HL-60/S4 treated with retinoic acid at 250 ng/mL for 4 days and 3 days (cell line): ENCODE results near the gene PLEKHG7.

ENCODE experiments used
- in situ Hi-C: fragments of 300-500 bp; cut with MboI; formaldehyde crosslinking; loops from 2 replicates; pipeline ENCODE4 v1.7.0; 2022; ENCODE audit warnings: low sequenced_read_pairs

PLEKHG7 gene

DNA sequence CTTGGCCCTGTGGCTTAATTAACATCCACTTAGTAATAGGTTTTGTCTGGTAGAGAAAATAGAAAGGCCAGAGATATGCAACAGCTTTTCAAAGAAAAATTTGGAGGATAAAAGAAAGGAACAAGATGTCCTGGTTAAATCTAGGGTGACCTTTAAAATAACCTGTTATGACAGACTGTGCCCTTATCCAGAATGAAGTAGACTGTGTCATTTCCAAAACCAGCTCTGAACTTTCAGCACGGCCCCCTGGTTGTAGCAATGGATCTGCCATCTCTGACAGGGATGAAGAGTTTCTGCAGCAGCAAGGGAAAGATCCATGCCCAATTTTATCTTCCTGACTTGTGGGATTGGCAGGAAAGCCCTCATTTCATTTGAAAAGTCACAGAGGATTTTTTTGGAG, 5.1 kb downstream of the PLEKHG7 start:
- in situ Hi-C loops = no loop called here

DNA sequence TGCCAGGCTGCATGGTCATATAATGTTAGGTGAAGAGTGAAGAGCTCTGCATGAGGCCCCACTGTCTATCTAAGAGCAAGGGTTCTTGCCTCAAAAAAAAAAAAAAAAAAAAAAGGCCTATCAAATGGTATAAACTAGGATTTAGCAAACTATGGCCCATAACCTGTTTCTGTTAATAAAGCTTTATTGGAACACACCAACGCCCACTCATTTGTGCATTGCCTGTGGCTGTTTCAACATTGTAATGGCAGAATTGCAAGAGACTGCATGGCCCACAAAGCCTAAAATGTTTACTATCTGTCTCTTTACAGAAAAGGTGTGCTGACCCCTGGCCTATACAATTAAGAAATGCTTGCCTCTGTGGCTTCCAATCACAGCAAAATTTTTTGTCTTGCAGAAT, 12.8 kb downstream of the PLEKHG7 start:
- in situ Hi-C loops = no loop called here

DNA sequence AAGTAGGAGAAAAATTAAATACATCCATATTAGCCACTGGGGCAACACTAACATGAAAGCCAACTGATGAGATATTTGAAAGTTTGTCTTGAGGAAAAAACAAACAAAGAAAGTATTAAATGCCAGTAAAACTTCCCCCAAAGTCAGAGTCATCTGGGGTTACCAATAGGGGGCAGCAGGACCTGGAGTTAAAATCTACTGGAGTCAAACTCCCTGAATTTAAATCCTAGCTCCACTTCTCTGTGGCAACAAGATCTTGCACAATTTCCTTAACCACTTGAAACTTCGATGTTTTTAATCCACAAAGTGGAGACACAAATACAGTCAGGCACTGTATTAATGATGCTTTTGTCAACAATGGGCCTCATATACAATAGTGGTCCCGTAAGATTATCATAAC, 14.4 kb downstream of the PLEKHG7 start:
- in situ Hi-C loops = no loop called here

DNA sequence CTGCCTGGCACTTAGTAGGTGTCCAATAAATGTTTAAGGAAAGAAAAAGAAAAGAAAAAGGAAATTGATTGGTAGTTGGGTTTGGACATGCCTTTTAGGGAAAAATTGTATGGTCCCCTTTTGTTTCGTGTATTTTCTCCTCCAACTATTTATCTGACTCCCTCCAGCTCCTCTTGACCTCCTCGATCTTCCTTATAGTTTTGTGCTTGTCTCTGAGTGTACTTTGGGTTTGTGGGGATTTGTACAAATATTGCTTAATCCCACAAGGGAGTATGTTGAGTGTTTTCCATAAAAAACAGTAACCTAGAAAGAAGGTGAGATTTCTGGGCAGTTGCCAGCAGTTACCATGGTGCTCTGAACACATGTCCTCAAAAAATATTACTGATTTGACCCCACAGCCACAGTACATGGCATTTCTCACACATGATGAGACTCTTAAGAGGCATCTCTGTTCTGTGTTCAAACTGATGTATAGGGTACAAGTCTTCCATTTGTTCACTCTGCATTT, 15.7 kb downstream of the PLEKHG7 start:
- in situ Hi-C loops = no loop called here

DNA sequence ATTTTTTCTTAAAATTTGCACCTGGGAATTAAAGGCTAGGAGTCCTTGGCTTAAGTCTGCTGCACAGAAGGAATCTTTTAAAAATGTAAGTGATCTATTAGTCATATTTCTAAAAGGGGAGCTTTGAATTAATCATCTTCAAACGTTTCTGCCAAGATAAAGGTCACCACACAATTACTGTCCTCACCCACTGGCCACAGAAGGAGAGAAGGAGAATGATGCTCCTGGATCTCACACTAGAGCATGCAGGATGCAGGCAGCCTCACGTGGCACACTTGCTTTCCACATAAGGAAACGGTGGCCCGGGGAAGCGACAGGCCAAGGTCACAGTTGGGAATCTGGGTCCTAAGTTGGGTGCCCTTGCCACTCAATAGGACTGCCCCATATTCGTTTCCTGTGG, 16.9 kb downstream of the PLEKHG7 start:
- in situ Hi-C loops = no loop called here

DNA sequence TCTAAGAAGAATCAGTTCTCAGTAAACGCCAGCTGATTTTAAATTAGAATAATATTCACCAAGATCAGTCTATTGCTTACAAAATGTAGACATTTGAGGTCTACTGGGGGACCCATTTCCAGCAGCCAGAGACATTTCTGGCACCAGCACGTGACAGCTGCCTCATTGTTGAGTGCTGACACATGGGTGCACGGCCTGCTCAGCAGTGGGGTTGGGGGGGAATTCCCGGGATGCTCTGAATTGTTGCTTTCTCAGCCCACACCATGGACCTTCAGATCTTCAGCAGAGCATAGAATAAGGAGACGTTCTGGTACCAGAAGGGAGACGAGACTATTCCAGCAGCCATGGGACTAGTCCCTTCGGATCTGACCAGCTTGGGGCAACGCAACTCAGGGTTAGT, 18.3 kb downstream of the PLEKHG7 start:
- in situ Hi-C loops = no loop called here

DNA sequence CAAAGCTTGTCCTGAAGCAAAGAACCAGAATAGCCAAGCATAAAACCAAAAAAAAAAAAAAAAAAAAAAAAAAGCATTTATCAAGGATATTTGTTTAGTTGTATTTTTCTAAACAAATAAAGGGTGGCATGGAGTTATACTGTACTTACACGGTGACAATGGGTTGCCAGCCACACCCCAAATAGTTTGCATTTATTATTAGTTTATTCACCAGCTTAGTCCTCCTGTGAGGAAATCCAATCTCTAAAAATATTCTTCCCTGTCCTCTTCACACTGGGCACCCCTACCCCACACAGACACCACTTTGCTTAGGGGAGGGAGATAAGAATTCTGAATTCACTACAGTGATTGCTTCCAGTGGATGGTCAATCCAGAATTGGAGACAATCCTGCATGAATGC, 18.9 kb downstream of the PLEKHG7 start:
- in situ Hi-C loops = no loop called here

DNA sequence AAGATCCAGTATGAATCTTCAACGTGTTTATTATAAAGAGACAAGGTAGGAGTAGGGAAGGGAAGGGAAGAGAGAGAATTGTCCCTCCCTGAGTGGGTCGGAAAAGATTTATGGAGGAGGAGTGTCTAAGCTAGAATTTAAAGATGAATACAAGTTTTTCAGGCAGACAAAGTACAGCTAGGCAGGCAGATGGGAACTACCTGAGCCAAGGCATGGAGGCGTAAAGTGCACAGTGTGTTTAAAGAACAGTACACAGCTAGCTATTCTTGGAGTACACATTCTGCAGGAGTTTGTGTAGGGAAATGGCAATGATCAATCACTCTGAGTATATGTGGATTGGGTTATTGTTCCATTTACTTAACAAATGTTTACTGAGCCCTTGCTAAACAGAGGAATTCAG, 20.1 kb downstream of the PLEKHG7 start:
- in situ Hi-C loops = no loop called here

DNA sequence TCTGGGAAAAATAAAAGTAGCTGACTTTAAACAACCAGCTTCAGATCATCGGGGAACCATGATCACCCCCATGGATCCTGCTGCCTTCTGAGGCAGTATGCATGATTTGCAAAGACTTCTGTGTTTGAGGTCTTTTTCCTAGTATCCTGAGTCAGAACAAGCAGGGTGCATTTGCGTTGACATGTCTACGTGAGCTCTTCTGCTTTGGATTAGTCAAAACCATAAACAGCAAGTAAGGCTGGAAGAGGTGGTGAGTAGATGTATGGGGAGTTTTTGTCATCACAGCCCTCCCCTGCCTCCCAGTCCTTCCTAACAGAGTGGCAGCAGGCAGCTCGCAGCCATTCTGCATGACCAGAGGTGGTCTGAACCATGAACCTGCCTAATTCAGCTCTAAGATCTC, 24.1 kb downstream of the PLEKHG7 start:
- in situ Hi-C loops = no loop called here

DNA sequence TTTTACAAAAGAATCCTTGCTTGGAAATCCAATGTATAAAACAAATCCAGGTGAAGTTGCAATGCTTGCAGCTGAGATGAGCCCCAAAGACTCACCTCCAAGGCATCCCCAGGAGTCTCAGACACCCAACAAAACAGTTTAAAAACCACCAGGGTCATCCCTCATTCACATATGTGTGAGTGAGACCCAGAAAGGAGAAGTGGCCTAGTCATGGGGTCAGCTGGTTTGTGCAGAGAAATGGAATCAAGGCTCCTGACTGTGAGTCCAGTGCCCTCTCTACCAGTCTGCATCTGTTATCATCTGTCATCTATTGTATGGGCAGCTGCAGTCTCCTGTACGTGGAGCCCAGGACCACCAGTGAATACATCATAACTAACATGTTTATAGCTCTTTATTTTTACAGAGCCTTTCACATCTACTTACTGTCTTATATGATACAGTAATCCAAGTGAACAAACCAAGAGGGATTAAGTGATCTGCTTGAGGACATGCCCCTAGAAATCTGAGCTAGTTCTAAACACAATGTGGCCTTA, 27.1 kb downstream of the PLEKHG7 start:
- in situ Hi-C loops = no loop called here

DNA sequence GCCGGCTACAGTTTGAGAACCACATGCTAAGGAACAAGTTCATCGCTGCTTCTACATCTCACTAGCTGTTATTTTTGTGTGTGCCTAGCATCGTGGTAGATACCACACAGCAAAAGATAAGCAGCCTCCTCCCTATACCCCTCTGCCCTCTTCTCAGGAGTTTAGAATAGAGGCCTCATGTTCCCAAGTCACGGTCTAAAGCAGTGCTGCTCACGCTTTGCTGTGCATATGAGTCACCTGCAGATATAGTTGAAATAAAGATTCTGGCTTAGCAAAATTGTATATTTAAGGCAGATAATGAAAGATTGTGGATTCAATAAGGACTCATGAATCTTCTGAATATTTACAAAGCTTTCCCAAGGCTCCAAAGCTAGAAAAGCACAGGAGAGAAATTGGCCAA, 28.0 kb downstream of the PLEKHG7 start:
- in situ Hi-C loops = no loop called here

DNA sequence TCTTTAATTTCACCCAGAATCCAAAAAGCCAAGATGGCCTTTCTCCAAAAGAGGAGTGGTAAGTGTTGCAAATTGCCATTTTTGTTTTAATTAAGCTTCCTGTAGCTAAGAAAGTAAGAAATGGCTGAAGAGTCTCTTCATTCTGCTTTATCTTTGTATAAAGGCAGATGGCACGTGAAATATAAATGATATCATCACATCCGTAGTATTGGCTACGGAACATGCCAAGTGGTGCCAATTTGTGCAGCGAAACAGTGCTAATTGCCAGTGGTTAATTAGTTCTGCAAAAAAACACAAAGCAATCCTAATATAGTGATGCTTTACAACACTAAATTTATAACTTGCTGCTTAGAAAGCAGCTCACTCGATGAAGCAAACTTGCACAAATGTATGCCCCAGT, 29.4 kb downstream of the PLEKHG7 start:
- in situ Hi-C loops = no loop called here

DNA sequence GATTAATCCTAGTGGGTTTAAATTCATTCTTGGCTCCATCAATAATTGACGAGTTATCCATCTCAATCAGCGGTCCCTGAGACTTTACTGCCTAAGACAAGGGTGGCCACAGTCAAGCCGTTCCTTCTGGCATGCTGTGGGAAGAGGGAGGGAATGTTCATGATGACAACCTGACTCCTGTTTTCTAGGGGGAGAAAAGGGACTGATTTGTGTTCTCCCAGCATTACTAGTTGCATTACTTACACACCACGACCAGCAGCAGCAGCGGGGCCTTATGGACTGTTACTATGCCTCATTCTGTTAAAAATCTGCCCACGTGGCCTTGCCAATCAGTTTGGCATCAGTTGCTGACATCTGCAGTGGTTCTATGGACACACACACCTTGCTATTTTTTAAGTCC, 29.9 kb downstream of the PLEKHG7 start:
- in situ Hi-C loops = no loop called here

DNA sequence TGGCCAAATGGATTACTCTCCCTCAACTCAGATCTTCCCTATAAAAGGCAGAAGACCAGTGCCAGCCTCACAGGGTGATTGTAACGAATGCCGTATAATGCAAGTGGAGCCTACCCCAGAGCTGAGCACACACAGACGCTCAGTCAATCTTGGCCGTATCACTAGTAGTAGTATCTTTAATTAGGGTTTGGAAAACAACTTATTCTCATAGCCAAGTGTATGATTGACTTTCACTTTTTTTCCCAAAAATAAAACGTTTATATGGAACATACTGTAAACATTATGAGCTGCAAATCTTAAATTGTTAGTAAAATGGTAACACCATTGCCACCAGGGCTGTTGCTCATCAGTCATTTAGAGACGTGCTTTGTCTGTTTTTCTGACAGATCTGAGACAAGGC, 30.4 kb downstream of the PLEKHG7 start:
- in situ Hi-C loops = no loop called here

DNA sequence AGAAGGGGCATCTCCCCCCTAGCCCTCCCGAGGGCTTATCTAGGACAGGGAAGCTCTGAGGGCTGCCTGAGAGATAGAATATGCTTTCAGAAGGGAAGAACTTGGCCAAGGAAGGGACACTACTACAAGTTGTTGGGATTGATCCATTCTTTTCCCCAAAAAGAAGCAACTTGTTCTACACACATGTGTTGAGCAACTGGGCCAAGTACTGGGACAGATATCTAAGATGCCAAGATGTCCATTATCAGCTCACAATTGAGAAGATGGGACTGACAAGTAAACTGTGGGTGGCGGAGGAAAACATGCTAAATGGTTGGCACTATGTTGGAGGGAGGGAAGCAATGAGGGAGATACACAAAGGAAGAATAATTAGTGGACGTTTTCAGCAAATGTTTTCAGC, 30.9 kb downstream of the PLEKHG7 start:
- in situ Hi-C loops = no loop called here

DNA sequence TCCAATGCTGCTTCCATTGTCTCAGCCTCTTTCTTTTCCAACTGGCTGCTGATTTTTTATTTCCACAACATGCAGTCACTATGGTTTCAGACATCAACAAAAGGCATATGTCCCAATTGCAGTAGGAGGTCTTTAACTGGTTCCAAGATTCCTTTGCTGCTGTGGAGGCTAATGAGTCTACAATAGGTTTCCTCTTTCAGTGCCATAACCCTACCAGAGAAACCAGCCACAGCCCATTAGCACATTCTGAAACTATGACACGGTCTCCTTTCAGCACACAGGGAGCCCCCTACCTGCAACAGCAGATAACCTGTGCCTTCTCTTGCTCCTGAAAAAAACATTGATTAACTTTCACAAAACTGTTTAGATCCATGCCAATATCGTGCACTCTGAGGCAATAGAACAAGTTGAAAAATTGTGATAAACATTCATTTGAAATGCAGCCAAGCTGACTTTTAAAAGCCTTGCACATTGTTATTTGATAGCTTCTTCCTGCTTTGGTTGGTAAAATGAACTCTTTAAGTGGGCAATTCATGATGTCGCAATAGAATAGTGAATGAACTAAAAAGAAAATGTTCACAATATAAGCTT, 32.4 kb downstream of the PLEKHG7 start:
- in situ Hi-C loops = no loop called here

DNA sequence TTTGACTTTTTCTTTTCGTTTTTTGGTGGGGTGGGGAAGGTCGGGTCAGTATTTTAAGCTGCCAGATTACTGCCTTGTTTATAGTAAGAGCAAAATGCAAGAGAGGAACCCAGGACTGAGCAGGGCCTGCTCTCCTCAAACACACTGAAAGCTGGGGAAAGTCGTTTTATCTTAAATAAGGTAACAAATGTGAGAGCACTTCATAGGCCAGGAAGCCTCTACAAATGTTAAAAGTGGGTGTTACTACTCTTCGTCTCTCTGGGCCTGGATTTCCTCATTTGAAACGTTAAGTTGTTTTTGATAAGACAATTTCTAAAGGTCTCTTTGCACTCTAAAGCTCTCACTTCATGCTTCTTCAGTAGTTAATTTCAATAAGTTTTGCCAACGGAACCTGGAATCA, 33.8 kb downstream of the PLEKHG7 start:
- in situ Hi-C loops = no loop called here

DNA sequence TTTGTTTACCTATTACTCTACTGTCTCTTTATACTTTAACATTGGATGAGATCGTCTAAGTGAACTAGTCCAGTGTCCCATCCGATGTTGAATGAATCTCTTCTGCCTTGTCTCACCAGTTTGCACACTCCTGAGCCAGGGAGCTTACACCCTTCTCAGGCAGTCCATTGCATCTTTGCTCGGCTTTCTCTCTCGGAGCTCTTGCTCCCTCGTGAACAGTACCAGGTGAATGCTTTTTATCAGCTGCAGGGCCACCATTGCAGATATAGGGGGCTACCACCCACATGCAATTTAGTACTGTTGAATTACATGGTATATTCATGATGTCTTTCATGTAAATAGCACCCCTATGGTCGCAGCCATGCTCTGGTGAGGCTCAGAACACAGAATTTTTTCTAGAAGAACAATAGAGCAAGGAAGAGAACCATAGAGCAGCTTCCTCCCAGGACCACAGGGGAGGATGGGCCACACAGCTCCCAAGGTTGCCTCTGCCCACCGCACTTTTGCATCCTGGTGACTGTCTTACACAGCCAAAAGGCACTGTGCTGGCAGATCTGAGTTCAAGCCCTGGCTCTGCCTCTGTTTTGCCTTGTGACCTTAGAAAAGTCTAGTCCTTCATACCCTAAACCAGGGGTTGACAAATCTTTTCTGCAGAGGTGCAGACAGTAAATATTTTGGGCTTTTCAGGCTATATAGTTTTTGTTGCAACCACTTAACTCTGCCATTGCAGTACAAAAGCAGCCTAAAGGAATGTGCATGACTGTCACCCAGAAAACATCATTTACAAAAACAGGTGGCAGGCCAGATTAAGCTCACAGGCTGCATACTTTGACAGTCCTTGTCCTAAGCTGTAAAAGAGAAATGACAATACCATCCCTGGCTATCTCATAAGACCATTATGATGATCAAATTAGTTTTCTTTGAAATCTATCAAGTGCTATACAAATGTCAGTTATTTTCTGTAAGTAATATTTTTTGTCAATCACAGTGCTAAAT, 35.4 kb downstream of the PLEKHG7 start:
- in situ Hi-C loops = no loop called here

DNA sequence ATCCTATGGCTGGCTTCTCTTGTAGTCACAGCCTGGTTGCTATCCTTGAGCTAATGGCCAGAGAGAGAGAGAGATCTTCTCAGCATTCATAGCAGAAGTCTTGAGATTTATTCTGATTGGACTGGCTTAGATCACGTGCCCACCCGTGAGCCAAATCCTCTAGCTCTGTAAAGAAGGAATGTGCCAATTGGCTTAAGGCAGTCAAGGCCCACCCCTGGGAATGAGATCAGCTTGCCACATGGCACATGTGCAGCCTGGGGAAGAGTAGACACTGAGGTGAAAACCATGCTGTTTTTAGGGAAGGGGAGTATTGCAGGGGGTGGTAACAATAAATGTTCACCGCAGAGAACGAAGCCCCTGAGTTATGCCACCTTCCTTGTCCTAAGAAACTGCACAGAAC, 36.3 kb downstream of the PLEKHG7 start:
- in situ Hi-C loops = no loop called here

DNA sequence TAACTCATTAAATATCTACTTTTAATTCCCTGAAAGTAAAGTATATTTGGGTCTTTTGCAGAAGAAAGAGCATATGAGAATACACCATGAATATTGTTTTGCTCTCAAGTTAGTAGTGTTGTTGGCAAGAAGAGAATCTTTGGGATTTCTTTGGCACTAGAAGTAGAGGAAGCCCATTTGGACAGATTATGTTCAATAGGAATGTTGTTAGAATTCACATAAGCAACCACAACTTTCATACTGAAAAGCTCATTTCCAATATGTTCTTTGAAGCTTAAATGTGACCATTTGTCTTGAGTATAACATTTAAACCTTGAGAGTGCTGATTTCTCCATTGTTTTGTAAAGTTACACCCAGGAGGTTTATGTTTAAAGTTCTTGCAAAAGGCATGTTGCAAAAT, 37.6 kb downstream of the PLEKHG7 start:
- in situ Hi-C loops = no loop called here

DNA sequence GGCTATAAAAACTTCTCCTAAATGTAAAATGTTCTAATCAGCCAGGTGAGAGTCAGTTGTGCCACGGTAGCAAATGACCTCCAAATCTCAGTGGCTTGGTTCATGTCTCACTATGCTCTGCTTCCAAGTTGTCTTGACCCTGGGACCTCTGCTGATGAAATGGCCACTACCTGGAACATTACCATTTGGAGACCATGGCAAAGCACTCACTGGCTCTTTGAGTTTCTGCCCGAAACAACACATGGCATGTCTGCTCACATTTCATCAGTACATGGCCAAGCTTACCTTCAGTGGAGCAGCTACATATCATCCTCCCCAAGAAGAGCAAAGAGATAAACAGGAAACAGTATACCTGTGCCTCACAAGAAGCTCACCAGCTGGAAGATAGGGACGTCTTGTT, 40.2 kb downstream of the PLEKHG7 start:
- in situ Hi-C loops = no loop called here
